Lower lobe of right lung (tissue), 2 donors: ENCODE measurements around the gene ANKS6. TPM values are rescaled to one million over a fixed set of nuclear protein-coding genes. Genes with fewer than 3 reads are reported as not detected.

Source experiments
- ATAC-seq, 2 donors: fragments of 200-7000 bp; cut with Tn5 transposase; one replicate each; pipeline ENCODE4 v1.9.1; 2020 to 2022; ENCODE audit warnings: mild to moderate bottlenecking in 2 of 2, moderate library complexity in 2 of 2
- DNase-seq: peaks from one replicate; pipeline ENCODE4 v3.0.0-alpha.2; 2020
- H3K27ac ChIP-seq: fragments of 200-600 bp; one replicate; pipeline ENCODE4 v1.8.0; 2022
- H3K27me3 ChIP-seq: fragments of 200-600 bp; one replicate; pipeline ENCODE4 v1.8.0; 2022; ENCODE audit warnings: low read depth
- H3K36me3 ChIP-seq: fragments of 200-600 bp; one replicate; pipeline ENCODE4 v1.8.0; 2022; ENCODE audit warnings: mild to moderate bottlenecking
- H3K4me1 ChIP-seq: fragments of 200-600 bp; one replicate; pipeline ENCODE4 v1.8.0; 2022
- H3K4me3 ChIP-seq: fragments of 200-600 bp; one replicate; pipeline ENCODE4 v1.8.0; 2022; ENCODE audit warnings: mild to moderate bottlenecking
- H3K9me3 ChIP-seq: fragments of 200-600 bp; one replicate; pipeline ENCODE4 v1.8.0; 2022
- CTCF ChIP-seq: fragments of 200-600 bp; IDR thresholded peaks from one replicate; pipeline ENCODE4 v1.8.0; 2022; ENCODE audit warnings: antibody characterized with exemption, mild to moderate bottlenecking
- intact Hi-C: fragments of 100-400 bp; cut with DNase I; formaldehyde crosslinking; loops from one replicate; pipeline ENCODE4 v1.11.0; 2022
- total RNA-seq: library from RNA; stranded (reverse); fragmentation: NEBNext Ultra II Directional; extraction: Animal tissue kit (Norgen Biotek cat#: 25700); gene quantifications from one replicate; pipeline ENCODE4 v1.2.1, GENCODE V29; 2021
- donor health status: DM: no; HTN: yes; CAD: no; lungs with severe emphysema.

Gene ANKS6
- total RNA-seq, 1 donor from 2014 or later = 16.5 TPM

DNA sequence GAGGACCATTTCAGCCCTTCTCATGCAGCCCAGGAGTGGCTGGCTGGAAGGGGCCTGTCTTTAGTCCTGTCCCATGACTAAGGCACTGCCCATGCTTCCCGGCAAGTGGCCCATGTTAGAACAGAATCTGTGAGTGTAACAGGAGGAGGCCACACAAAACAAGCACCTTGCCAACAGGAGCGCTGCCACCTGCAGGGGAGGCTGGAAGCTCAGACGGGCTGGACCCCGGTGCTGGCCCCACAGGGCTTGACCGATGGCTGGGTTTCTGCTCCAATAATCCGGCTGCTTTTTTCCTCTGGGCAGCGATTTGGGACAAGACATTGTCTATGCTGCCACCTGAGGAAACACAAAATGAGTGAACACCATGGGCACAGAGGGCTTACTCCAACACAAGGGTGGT is 28.4 kb downstream of the ANKS6 start:
- Histone ChIP-seq H3K27me3 (no peaks in the 10 kb centered on the region), H3K4me1 (no peaks in the 10 kb centered on the region), H3K4me3 (no peak overlapping the region), H3K36me3 (peaks cover 56% of the 10 kb centered on the region), H3K27ac (no peak overlapping the region), H3K9me3 (no peaks in the 10 kb centered on the region)
- ATAC-seq (no peak), DNase-seq (no peak)
- intact Hi-C loops = no loop called here
- no peak for TF ChIP-seq CTCF

- ATAC-seq (no peak), DNase-seq (no peak)
- H3K9me3 ChIP-seq = no peaks in the 10 kb centered on the region
- no peaks in the 10 kb centered on the region for H3K27me3 ChIP-seq
- no peak overlapping the region for H3K27ac ChIP-seq
- no peak overlapping the region for H3K4me3 ChIP-seq
- H3K4me1 ChIP-seq = no peaks in the 10 kb centered on the region
- H3K36me3 ChIP-seq = peaks cover 49% of the 10 kb centered on the region
- intact Hi-C loops = no loop called here
- no peak for TF ChIP-seq CTCF
These were observed 29.2 kb downstream of the ANKS6 start for GRCh38 chr9:98767196-98767595.

DNA sequence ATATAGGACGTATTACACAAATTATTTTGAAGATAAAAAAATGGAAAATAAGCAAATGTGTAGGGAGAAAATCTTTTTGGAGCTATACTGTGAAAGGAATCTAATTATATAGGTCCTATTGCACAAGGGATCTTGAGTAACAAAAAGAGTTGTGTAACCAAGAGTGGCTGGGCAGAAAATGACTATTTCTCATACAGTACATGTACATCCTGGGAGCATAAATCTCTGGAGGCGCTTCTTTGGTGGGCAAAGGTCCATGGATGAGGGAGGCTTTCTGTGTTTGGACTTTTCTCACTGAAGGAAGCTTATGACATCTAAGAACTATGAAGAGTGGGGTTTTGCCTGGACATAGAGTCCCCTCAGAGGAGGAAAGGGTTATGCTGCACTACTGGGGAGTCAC is 29.8 kb downstream of the ANKS6 start:
- H3K27me3 ChIP-seq = no peaks in the 10 kb centered on the region
- no peak overlapping the region for H3K4me3 ChIP-seq
- no peak for TF ChIP-seq CTCF
- H3K27ac ChIP-seq = no peak overlapping the region
- no peaks in the 10 kb centered on the region for H3K9me3 ChIP-seq
- no peaks in the 10 kb centered on the region for H3K4me1 ChIP-seq
- DNase-seq = no peak
- peaks cover 43% of the 10 kb centered on the region for H3K36me3 ChIP-seq
- no peak for ATAC-seq
- intact Hi-C loops = no loop called here

- no peaks in the 10 kb centered on the region for H3K9me3 ChIP-seq
- no peak for TF ChIP-seq CTCF
- DNase-seq (no peak), ATAC-seq (no peak)
- intact Hi-C loops = no loop called here
- H3K4me3 ChIP-seq = no peak overlapping the region
- H3K36me3 ChIP-seq = peaks cover 30% of the 10 kb centered on the region
- no peaks in the 10 kb centered on the region for H3K4me1 ChIP-seq
- H3K27ac ChIP-seq = no peak overlapping the region
- no peaks in the 10 kb centered on the region for H3K27me3 ChIP-seq
These were observed 31.1 kb downstream of the ANKS6 start for GRCh38 chr9:98765256-98765655.

- no peak for TF ChIP-seq CTCF
- no peaks in the 10 kb centered on the region for H3K4me1 ChIP-seq
- intact Hi-C loops = no loop called here
- ATAC-seq = no peak
- H3K4me3 ChIP-seq = no peak overlapping the region
- no peak for DNase-seq
- no peak overlapping the region for H3K27ac ChIP-seq
- H3K36me3 ChIP-seq = peaks cover 20% of the 10 kb centered on the region
- H3K27me3 ChIP-seq = no peaks in the 10 kb centered on the region
- no peaks in the 10 kb centered on the region for H3K9me3 ChIP-seq
These were observed 32.2 kb downstream of the ANKS6 start for GRCh38 chr9:98763986-98764745.
